ENCODE measurements around the gene HEXD.

DNA sequence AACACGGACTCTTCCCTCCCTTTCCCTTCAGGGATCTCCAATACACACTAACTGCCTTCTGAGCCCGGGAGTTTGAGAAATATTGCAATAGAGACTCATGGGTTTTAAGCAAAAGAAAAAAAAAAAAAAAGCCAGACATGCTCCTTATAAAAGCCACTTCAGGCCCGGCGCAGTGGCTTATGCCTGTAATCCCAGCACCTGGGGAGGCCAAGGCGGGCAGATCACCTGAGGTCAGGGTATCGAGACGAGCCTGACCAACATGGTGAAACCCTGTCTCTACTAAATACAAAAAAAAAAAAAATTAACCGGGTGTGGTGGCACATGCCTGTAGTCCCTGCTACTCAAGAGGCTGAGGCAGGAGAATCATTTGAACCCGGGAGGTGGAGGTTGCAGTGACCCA, 2.4 kb upstream of the HEXD start:
- TF ChIP-seq EZH2 (IDR thresholded peaks at IDR 0.05; ENCODE audit: borderline replicate concordance, low read depth, low read length, severe bottlenecking) (no peak), CTCF (IDR thresholded peaks at IDR 0.05; ENCODE audit: borderline replicate concordance, extremely low read depth, low read length, poor library complexity, severe bottlenecking) (no peak)

All from DND-41 (cell line).